Neuron (in vitro differentiated cells): Measurements from ENCODE around the gene LIN52.

Experiments
- H2AFZ ChIP-seq: one replicate; pipeline ENCODE4 v1.6.1; 2013; ENCODE audit warnings: low read depth, mild to moderate bottlenecking, inconsistent platforms, low read length, moderate library complexity
- H3K27me3 ChIP-seq: one replicate; pipeline ENCODE4 v1.6.1; 2013; ENCODE audit warnings: low read length; ENCODE audit not compliant: insufficient read depth
- H3K36me3 ChIP-seq: one replicate; pipeline ENCODE4 v1.6.1; 2013; ENCODE audit warnings: low read length; ENCODE audit not compliant: insufficient read depth
- H3K4me1 ChIP-seq: one replicate; pipeline ENCODE4 v1.6.1; 2013; ENCODE audit warnings: low read length; ENCODE audit not compliant: insufficient read depth
- H3K4me3 ChIP-seq: 2 replicates; pipeline ENCODE4 v1.5.1; 2013; ENCODE audit warnings: mild to moderate bottlenecking, low read length, moderate library complexity
- H3K9me3 ChIP-seq: one replicate; pipeline ENCODE4 v1.6.1; 2013; ENCODE audit warnings: low read length

The LIN52 gene

GRCh38 chr14:74169906-74170305 is 85.2 kb downstream of the LIN52 start:
- H3K9me3 ChIP-seq: no peaks in the 10 kb centered on the region
- H3K4me1 ChIP-seq: no peaks in the 10 kb centered on the region
- H2AFZ ChIP-seq: no peak overlapping the region
- no peak overlapping the region for H3K4me3 ChIP-seq
- no peaks in the 10 kb centered on the region for H3K36me3 ChIP-seq
- H3K27me3 ChIP-seq: no peaks in the 10 kb centered on the region

- no peaks in the 10 kb centered on the region for H3K36me3 ChIP-seq
Measured at GRCh38 chr14:74176400-74176793, 91.6 kb downstream of the LIN52 start.

DNA sequence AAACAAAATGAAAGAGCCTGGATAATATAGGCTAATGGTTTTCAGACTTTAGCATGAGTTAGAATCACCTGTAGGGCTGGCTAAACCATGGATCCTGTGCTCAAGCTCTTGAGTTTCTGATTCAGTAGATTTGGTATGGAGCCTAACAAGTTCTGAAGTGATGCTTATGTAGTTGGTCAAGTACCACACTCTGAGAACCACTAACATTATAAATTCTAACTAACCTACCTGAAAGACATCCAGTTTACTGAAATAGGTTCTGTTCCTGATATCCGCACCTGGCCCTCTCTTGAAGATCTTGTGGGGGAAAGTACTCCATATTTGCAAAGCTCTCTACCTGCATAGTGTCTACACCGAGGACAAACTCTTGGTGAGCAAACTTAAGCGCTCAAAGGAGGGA is 95.1 kb downstream of the LIN52 start:
- Histone ChIP-seq H3K4me1 (no peaks in the 10 kb centered on the region), H3K4me3 (no peak overlapping the region), H2AFZ (no peak overlapping the region), H3K36me3 (peaks cover 2% of the 10 kb centered on the region), H3K27me3 (no peaks in the 10 kb centered on the region), H3K9me3 (no peaks in the 10 kb centered on the region)

More at GRCh38 chr14:74176400-74176793, 91.6 kb downstream of the LIN52 start:
- Histone ChIP-seq H2AFZ (no peak overlapping the region), H3K9me3 (no peaks in the 10 kb centered on the region), H3K27me3 (no peaks in the 10 kb centered on the region), H3K4me1 (no peaks in the 10 kb centered on the region), H3K4me3 (no peak overlapping the region)

GRCh38 chr14:74190927-74191575 is 106.3 kb downstream of the LIN52 start:
- H3K9me3 ChIP-seq: no peaks in the 10 kb centered on the region

GRCh38 chr14:74194506-74195274 is 109.9 kb downstream of the LIN52 start:
- Histone ChIP-seq H3K4me3 (no peak overlapping the region), H3K36me3 (peaks cover 9% of the 10 kb centered on the region), H3K9me3 (no peaks in the 10 kb centered on the region), H2AFZ (no peak overlapping the region), H3K27me3 (no peaks in the 10 kb centered on the region), H3K4me1 (peaks cover 7% of the 10 kb centered on the region)

More at GRCh38 chr14:74190927-74191575, 106.3 kb downstream of the LIN52 start:
- H3K36me3 ChIP-seq: no peaks in the 10 kb centered on the region
- no peak overlapping the region for H3K4me3 ChIP-seq
- no peak overlapping the region for H2AFZ ChIP-seq
- H3K4me1 ChIP-seq: peaks cover 7% of the 10 kb centered on the region
- H3K27me3 ChIP-seq: no peaks in the 10 kb centered on the region

DNA sequence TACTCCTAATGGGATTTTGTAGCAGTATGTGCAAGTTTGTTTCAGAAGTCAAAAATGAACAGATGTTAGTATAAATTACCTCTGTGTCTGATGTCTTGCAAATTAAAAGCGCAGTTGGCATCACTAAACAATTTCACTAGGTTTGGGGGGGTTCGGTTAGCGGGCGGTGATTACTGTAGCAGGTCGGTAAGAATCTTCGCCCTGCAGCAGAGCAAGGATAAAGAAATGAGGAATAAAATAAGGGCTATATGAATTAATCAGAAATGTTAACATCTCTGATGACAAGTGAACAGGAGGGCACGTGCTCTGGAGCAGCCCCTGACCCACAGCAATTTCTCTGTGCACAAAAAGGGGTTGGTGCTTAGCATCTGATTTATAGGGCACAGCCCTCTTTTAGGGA is 110.9 kb downstream of the LIN52 start:
- Histone ChIP-seq H3K27me3 (no peaks in the 10 kb centered on the region), H3K4me1 (peaks cover 7% of the 10 kb centered on the region), H3K36me3 (peaks cover 11% of the 10 kb centered on the region), H3K4me3 (no peak overlapping the region), H2AFZ (no peak overlapping the region), H3K9me3 (no peaks in the 10 kb centered on the region)

DNA sequence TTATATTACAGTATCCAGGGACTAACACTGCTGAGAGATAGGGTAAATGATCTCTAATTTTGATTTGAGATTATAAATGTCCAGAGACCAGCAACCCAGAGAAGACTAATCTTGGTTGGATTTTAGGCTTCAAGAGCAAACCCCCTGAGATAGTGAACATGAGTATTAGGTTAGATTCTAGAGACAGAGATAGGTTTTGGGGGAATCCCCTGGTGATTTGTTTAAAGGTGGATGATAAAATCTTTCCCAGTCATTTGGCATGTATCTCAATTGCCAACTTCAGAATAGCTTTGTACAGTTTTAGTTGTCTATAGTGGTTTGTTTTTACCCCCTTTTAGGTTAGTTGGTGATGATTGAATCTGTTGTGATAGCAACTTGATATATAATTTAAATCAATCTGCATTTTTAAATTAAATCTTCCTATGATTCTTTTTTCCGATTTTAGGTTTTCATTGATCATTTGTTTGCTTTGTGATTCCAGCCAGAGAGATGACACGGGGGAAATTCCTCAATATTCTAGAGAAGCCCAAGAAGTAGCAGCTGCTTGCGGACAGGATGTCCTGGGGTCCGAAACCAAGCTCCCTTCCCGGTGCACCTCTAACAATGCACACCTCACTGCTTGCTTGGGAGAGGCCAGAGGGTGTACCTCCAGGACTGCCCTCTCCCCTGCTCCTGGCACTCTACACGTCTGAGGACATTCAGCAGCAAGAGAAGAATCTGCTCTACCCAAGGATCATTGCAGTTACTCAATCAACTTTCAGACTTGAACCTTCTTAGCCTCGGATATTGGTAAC is 113.9 kb downstream of the LIN52 start:
- no peaks in the 10 kb centered on the region for H3K9me3 ChIP-seq
- H3K27me3 ChIP-seq: no peaks in the 10 kb centered on the region
- no peak overlapping the region for H3K4me3 ChIP-seq
- H3K36me3 ChIP-seq: peaks cover 18% of the 10 kb centered on the region
- H2AFZ ChIP-seq: no peak overlapping the region
- H3K4me1 ChIP-seq: peaks cover 4% of the 10 kb centered on the region

DNA sequence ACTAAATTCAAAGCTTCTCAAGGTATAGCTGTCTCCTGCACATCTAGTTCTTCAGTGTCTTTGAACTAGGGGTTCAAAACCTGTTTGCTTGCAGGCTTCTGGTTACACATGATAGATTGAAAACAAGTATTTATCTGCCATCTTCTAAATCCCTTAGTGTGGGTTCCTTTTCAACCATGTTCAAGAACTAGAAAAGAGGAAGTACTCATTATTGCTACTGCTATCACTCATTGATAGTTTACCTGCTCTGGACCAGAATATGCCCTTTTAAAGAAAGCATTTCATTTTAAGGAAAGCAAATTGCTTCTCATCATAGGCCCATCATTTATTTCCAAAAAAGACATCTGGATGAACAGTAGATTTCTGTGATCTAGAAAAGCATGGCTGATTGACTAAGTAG is 117.4 kb downstream of the LIN52 start:
- H3K9me3 ChIP-seq: no peaks in the 10 kb centered on the region
- H3K4me1 ChIP-seq: no peaks in the 10 kb centered on the region
- no peak overlapping the region for H2AFZ ChIP-seq
- H3K27me3 ChIP-seq: no peaks in the 10 kb centered on the region
- H3K4me3 ChIP-seq: no peak overlapping the region
- peaks cover 18% of the 10 kb centered on the region for H3K36me3 ChIP-seq

GRCh38 chr14:74203639-74204038 is 118.9 kb downstream of the LIN52 start:
- Histone ChIP-seq H3K4me1 (no peaks in the 10 kb centered on the region), H3K9me3 (no peaks in the 10 kb centered on the region), H3K27me3 (no peaks in the 10 kb centered on the region), H3K36me3 (peaks cover 18% of the 10 kb centered on the region), H3K4me3 (no peak overlapping the region), H2AFZ (no peak overlapping the region)

- Histone ChIP-seq H3K4me3 (no peak overlapping the region), H3K27me3 (no peaks in the 10 kb centered on the region), H2AFZ (no peak overlapping the region), H3K9me3 (no peaks in the 10 kb centered on the region), H3K4me1 (no peaks in the 10 kb centered on the region), H3K36me3 (peaks cover 11% of the 10 kb centered on the region)
Measured at GRCh38 chr14:74204491-74204890, 119.7 kb downstream of the LIN52 start.

DNA sequence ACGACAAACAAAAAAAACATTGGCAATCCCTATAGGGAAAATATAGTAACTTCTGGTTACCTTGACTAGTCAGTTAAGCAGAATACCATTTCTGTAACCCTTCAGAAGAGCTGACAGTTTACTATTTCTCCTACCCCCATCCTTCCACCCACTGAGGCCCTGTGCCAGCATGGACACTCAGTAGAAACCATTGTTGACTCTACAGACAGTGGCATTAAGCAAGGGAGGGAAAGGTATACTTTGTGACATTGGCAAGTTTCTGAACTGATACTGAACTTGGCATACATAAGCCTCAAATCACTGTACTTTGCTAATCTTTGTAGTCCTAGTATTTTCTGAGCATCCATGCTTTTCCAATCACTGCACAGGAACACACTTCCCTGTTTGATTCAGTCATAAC is 121.1 kb downstream of the LIN52 start:
- peaks cover 5% of the 10 kb centered on the region for H3K36me3 ChIP-seq
- no peaks in the 10 kb centered on the region for H3K27me3 ChIP-seq
- no peak overlapping the region for H2AFZ ChIP-seq
- H3K4me1 ChIP-seq: no peaks in the 10 kb centered on the region
- no peaks in the 10 kb centered on the region for H3K9me3 ChIP-seq
- no peak overlapping the region for H3K4me3 ChIP-seq

- Histone ChIP-seq H3K4me1 (no peaks in the 10 kb centered on the region), H3K27me3 (no peaks in the 10 kb centered on the region), H3K9me3 (no peaks in the 10 kb centered on the region), H3K4me3 (no peak overlapping the region), H3K36me3 (peaks cover 2% of the 10 kb centered on the region), H2AFZ (no peak overlapping the region)
Measured at GRCh38 chr14:74207943-74208342, 123.2 kb downstream of the LIN52 start.

DNA sequence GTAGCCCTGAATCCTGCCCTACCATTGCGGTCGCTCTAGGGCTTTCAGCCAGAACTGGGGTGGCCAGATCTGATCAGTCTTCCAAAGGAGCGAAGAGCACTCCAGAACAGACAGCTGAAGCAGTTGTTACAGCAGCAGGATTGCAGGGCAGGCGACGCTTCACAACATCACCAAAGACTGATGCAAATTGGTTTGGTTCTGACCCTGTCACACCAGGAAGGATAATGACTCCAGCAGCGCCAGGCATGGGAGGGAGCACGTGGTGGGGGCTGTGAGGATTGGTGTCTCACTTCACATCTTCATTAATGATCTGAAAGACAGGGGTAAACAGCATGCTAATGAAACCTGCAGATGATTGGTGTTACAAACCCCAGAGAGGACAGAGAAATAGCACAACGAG is 123.9 kb downstream of the LIN52 start:
- no peak overlapping the region for H3K4me3 ChIP-seq

More for the DNA sequence above, 123.9 kb downstream of the LIN52 start:
- no peaks in the 10 kb centered on the region for H3K9me3 ChIP-seq
- H3K4me1 ChIP-seq: no peaks in the 10 kb centered on the region
- no peaks in the 10 kb centered on the region for H3K27me3 ChIP-seq
- no peak overlapping the region for H2AFZ ChIP-seq
- H3K36me3 ChIP-seq: no peaks in the 10 kb centered on the region
